Loucy (cell line): ENCODE measurements around the gene CDH4.

ENCODE experiments used
- H2AFZ ChIP-seq: fragments of 200-600 bp; sonication (generic); 2 replicates; pipeline ENCODE4 v1.6.0; 2016; ENCODE audit warnings: antibody characterized with exemption, mild to moderate bottlenecking, low read length, moderate library complexity
- H3F3A ChIP-seq: fragments of 200-600 bp; 2 replicates; pipeline ENCODE4 v1.6.0; 2016; ENCODE audit warnings: antibody characterized with exemption, low read depth, mild to moderate bottlenecking
- H3K27me3 ChIP-seq: fragments of 200-600 bp; sonication (generic); 2 replicates; pipeline ENCODE4 v1.6.1; 2014; ENCODE audit warnings: low read length, mild to moderate bottlenecking; ENCODE audit not compliant: insufficient read depth, poor library complexity, severe bottlenecking
- H3K36me3 ChIP-seq: fragments of 200-600 bp; sonication (generic); 2 replicates; pipeline ENCODE4 v1.6.1; 2016; ENCODE audit warnings: low read length; ENCODE audit not compliant: insufficient read depth
- H3K4me1 ChIP-seq: fragments of 200-600 bp; sonication (generic); 2 replicates; pipeline ENCODE4 v1.5.1; 2014; ENCODE audit warnings: low read length, mild to moderate bottlenecking; ENCODE audit not compliant: insufficient read depth, poor library complexity, severe bottlenecking
- H3K4me2 ChIP-seq: fragments of 200-600 bp; sonication (generic); 2 replicates; pipeline ENCODE4 v1.6.0; 2014; ENCODE audit warnings: antibody characterized with exemption, low read length, low read depth, mild to moderate bottlenecking; ENCODE audit not compliant: poor library complexity, severe bottlenecking
- H3K4me3 ChIP-seq: fragments of 200-600 bp; sonication (generic); 2 replicates; pipeline ENCODE4 v1.5.1; 2014; ENCODE audit warnings: low read length, mild to moderate bottlenecking, mixed read lengths; ENCODE audit not compliant: poor library complexity, severe bottlenecking
- H3K79me2 ChIP-seq: fragments of 200-600 bp; sonication (generic); 2 replicates; pipeline ENCODE4 v1.6.1; 2014; ENCODE audit warnings: low read length; ENCODE audit not compliant: insufficient read depth
- H3K9ac ChIP-seq: fragments of 200-600 bp; sonication (generic); 2 replicates; pipeline ENCODE4 v1.6.0; 2014; ENCODE audit warnings: mild to moderate bottlenecking, low read depth, low read length, moderate library complexity; ENCODE audit not compliant: poor library complexity, severe bottlenecking
- H3K9me2 ChIP-seq: fragments of 200-600 bp; sonication (generic); replicated peaks from 2 replicates; pipeline ENCODE4 v1.6.1; 2016; ENCODE audit warnings: low read depth, low read length, mixed read lengths
- H3K9me3 ChIP-seq: fragments of 200-600 bp; sonication (generic); 2 replicates; pipeline ENCODE4 v1.6.1; 2014; ENCODE audit warnings: mild to moderate bottlenecking, antibody characterized with exemption, low read length, low read depth; ENCODE audit not compliant: insufficient read depth
- H4K20me1 ChIP-seq: fragments of 200-600 bp; sonication (generic); 2 replicates; pipeline ENCODE4 v1.6.0; 2014; ENCODE audit warnings: antibody characterized with exemption, low read length, mild to moderate bottlenecking; ENCODE audit not compliant: insufficient read depth, poor library complexity, severe bottlenecking
- EZH2phosphoT487 ChIP-seq: fragments of 200-600 bp; IDR thresholded peaks from 2 replicates; pipeline ENCODE4 v1.6.1; 2018; ENCODE audit warnings: antibody characterized with exemption, mild to moderate bottlenecking, moderate library complexity, borderline replicate concordance
- TF ChIP-seq, protein P1 (sequence below): fragments of 200-600 bp; sonication (generic); conservative IDR thresholded peaks from 2 replicates; pipeline ENCODE4 v1.5.1; 2014; ENCODE audit warnings: mild to moderate bottlenecking, antibody characterized with exemption, low read length

CDH4 gene

DNA sequence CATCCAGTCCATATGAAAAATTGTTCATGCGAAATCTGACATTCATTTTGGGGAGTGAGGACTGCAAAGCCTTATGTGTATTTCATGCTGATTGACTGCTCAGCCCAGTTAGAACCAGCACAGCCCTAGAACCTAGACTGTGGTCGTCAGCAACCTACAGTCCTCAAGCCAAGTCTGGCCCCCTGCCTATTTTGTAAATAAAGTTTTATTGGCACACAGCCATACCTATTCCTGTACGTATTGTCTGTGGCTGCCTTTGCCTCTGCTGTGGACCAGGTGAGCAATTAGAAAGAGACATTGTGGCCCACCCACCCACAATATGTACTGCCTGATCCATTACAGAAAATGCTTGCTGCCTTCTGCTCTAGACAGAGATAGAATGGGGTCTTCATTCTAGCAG, 422.6 kb downstream of the CDH4 start:
- Histone ChIP-seq H3K4me1 (no peaks in the 10 kb centered on the region), H3K79me2 (no peaks in the 10 kb centered on the region), H3K4me2 (no peak overlapping the region), H3K4me3 (no peak overlapping the region), H4K20me1 (no peaks in the 10 kb centered on the region), H3K9ac (no peak overlapping the region), H3K9me2 (no peaks in the 10 kb centered on the region), H2AFZ (no peak overlapping the region), H3K27me3 (no peaks in the 10 kb centered on the region), H3K36me3 (no peaks in the 10 kb centered on the region; the same call in 1 of the 2 replicates), H3F3A (no peaks in the 10 kb centered on the region), H3K9me3 (no peaks in the 10 kb centered on the region)
- TF ChIP-seq, protein P1, sequence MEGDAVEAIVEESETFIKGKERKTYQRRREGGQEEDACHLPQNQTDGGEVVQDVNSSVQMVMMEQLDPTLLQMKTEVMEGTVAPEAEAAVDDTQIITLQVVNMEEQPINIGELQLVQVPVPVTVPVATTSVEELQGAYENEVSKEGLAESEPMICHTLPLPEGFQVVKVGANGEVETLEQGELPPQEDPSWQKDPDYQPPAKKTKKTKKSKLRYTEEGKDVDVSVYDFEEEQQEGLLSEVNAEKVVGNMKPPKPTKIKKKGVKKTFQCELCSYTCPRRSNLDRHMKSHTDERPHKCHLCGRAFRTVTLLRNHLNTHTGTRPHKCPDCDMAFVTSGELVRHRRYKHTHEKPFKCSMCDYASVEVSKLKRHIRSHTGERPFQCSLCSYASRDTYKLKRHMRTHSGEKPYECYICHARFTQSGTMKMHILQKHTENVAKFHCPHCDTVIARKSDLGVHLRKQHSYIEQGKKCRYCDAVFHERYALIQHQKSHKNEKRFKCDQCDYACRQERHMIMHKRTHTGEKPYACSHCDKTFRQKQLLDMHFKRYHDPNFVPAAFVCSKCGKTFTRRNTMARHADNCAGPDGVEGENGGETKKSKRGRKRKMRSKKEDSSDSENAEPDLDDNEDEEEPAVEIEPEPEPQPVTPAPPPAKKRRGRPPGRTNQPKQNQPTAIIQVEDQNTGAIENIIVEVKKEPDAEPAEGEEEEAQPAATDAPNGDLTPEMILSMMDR = no peak

DNA sequence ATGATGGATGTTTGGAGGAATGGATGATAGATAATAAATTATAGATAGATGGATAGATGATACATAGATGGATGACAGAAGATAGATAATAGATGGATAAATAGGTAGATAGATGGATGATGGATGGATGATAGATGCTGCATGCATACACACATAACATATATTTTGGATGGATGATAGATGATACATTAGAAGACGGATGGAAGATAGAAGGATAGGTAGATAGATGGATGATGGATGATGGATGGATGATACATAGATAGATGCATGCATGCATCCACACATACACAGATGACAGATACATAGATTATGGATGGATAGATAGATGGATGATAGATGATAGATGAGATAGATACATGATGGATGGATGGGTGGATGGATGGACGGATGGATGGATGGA, 425.9 kb downstream of the CDH4 start:
- no peaks in the 10 kb centered on the region for H3K9me3 ChIP-seq
- H3K36me3 ChIP-seq = no peaks in the 10 kb centered on the region; the same call in 1 of the 2 replicates
- no peaks in the 10 kb centered on the region for H4K20me1 ChIP-seq
- H3K79me2 ChIP-seq = no peaks in the 10 kb centered on the region
- H3K4me1 ChIP-seq = no peaks in the 10 kb centered on the region
- no peak overlapping the region for H3K4me3 ChIP-seq
- no peaks in the 10 kb centered on the region for H3K27me3 ChIP-seq
- H3F3A ChIP-seq = no peaks in the 10 kb centered on the region
- no peak for TF ChIP-seq EZH2phosphoT487
- TF ChIP-seq, protein P1 = no peak
- no peak overlapping the region for H3K9ac ChIP-seq
- no peaks in the 10 kb centered on the region for H3K9me2 ChIP-seq
- no peak overlapping the region for H3K4me2 ChIP-seq
- no peak overlapping the region for H2AFZ ChIP-seq

DNA sequence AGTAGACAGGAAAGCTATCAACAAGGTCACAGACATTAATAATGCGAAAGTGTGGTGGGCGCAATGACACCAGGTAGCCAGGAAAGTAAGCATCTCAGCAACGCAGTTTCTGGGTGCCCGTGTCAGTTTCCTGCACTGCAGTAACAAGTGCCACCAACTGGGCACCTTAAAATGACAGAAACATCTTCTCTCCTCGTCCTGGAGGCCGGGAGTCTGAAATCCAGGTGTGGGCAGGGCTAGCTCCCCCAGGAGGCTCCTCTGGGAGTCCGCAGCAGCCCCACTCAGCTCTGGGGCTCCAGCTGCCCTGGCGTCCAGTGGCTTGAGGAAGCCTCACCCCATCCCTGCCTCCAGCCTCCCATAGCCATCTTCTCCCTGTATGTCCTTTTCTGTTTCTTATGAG, 426.4 kb downstream of the CDH4 start:
- Histone ChIP-seq H3F3A (no peaks in the 10 kb centered on the region), H3K9ac (no peak overlapping the region), H3K9me2 (no peaks in the 10 kb centered on the region), H4K20me1 (no peaks in the 10 kb centered on the region), H3K27me3 (no peaks in the 10 kb centered on the region), H3K36me3 (no peaks in the 10 kb centered on the region; the same call in 1 of the 2 replicates), H3K4me1 (no peaks in the 10 kb centered on the region), H2AFZ (no peak overlapping the region), H3K4me3 (no peak overlapping the region), H3K9me3 (no peaks in the 10 kb centered on the region), H3K79me2 (no peaks in the 10 kb centered on the region), H3K4me2 (no peak overlapping the region)
- TF ChIP-seq, protein P1 = no peak
- TF ChIP-seq EZH2phosphoT487 = no peak
